Activated CD4-positive, alpha-beta T cell treated with anti-CD3 and anti-CD28 coated beads, Interleukin-2, Interleukin-4, amounts not matched to agents 100 ng/mL and 50 ng/mL, durations not matched to agents 16 hours and 8 hours (primary cell): ENCODE measurements around the gene SHISA6.

Experiments
- DNase-seq: peaks from one replicate; pipeline ENCODE4 v3.0.0-alpha.2; 2020; ENCODE audit warnings: low spot score

Gene SHISA6

GRCh38 chr17:11353601-11354000 lies 112.6 kb downstream of the SHISA6 start:
- DNase-seq = no peak

- no peak for DNase-seq
Measured at GRCh38 chr17:11356371-11356770, 115.4 kb downstream of the SHISA6 start.

- DNase-seq = no peak
Measured at GRCh38 chr17:11363565-11364117, 122.6 kb downstream of the SHISA6 start.

- no peak for DNase-seq
Measured at GRCh38 chr17:11366272-11366850, 125.3 kb downstream of the SHISA6 start.

- DNase-seq = no peak
Measured at GRCh38 chr17:11369575-11369974, 128.6 kb downstream of the SHISA6 start.

GRCh38 chr17:11372692-11373091 lies 131.7 kb downstream of the SHISA6 start:
- DNase-seq = no peak

- DNase-seq = no peak
Measured at GRCh38 chr17:11378506-11378905, 137.5 kb downstream of the SHISA6 start.

- DNase-seq = no peak
Measured at GRCh38 chr17:11380761-11381160, 139.7 kb downstream of the SHISA6 start.

- DNase-seq = no peak
Measured at GRCh38 chr17:11383157-11383556, 142.1 kb downstream of the SHISA6 start.

- no peak for DNase-seq
Measured at GRCh38 chr17:11384131-11384530, 143.1 kb downstream of the SHISA6 start.

- no peak for DNase-seq
Measured at GRCh38 chr17:11387610-11388009, 146.6 kb downstream of the SHISA6 start.

- DNase-seq = no peak
Measured at GRCh38 chr17:11388054-11388453, 147.0 kb downstream of the SHISA6 start.

- no peak for DNase-seq
Measured at GRCh38 chr17:11389583-11389982, 148.6 kb downstream of the SHISA6 start.

GRCh38 chr17:11391134-11391533 lies 150.1 kb downstream of the SHISA6 start:
- DNase-seq = no peak

- DNase-seq = no peak
Measured at GRCh38 chr17:11404431-11405276, 163.6 kb downstream of the SHISA6 start.

- no peak for DNase-seq
Measured at GRCh38 chr17:11406716-11407115, 165.7 kb downstream of the SHISA6 start.

GRCh38 chr17:11412654-11413053 lies 171.6 kb downstream of the SHISA6 start:
- DNase-seq = no peak

GRCh38 chr17:11418342-11418741 lies 177.3 kb downstream of the SHISA6 start:
- no peak for DNase-seq

- DNase-seq = no peak
Measured at GRCh38 chr17:11430751-11431150, 189.7 kb downstream of the SHISA6 start.

GRCh38 chr17:11438673-11439072 lies 197.7 kb downstream of the SHISA6 start:
- no peak for DNase-seq

GRCh38 chr17:11441004-11441403 lies 200.0 kb downstream of the SHISA6 start:
- no peak for DNase-seq

GRCh38 chr17:11446316-11446715 lies 205.3 kb downstream of the SHISA6 start:
- DNase-seq = no peak

GRCh38 chr17:11454096-11454495 lies 213.1 kb downstream of the SHISA6 start:
- no peak for DNase-seq
